ENCODE results near the gene TMCC3. TPM values are rescaled to one million over a fixed set of nuclear protein-coding genes. Genes with fewer than 3 reads are reported as not detected.

Gene TMCC3
- polyA plus RNA-seq, 1 experiment: 0.29 TPM

GRCh38 chr12:94536040-94536965 lies 114.1 kb downstream of the TMCC3 start:
- TF ChIP-seq CTCF (IDR thresholded peaks at IDR 0.05; ENCODE audit: low read depth, low read length): no peak
- POLR2A ChIA-PET: interaction anchor here (0.7 kb wide), 1 partner anchor 446 kb away, joined by 7 read pairs; no protein-coding TSS in a partner anchor

GRCh38 chr12:94535510-94535921 lies 114.8 kb downstream of the TMCC3 start:
- Histone ChIP-seq H3K27ac (ENCODE audit: low read depth, low read length) (no peak overlapping the region), H3K27me3 (ENCODE audit: control insufficient read depth, insufficient read depth, low read length) (peaks cover 11% of the 10 kb centered on the region), H3K4me3 (ENCODE audit: low read depth, low read length) (no peak overlapping the region), H3K9me3 (ENCODE audit: control insufficient read depth, insufficient read depth, low read length) (no peaks in the 10 kb centered on the region)
- no peak for TF ChIP-seq CTCF (IDR thresholded peaks at IDR 0.05; ENCODE audit: low read depth, low read length)
- POLR2A ChIA-PET: no interaction called here
- CTCF ChIA-PET: interaction anchor here (1.2 to 2.0 kb wide), 2 partner anchors 11 to 401 kb away, joined by 6 to 20 read pairs; no protein-coding TSS in a partner anchor
- DNase-seq (ENCODE audit: low read depth, low spot score): no peak

More at GRCh38 chr12:94536040-94536965, 114.1 kb downstream of the TMCC3 start:
- Histone ChIP-seq H3K4me3 (ENCODE audit: low read depth, low read length) (no peak overlapping the region), H3K9me3 (ENCODE audit: control insufficient read depth, insufficient read depth, low read length) (no peaks in the 10 kb centered on the region), H3K27ac (ENCODE audit: low read depth, low read length) (no peak overlapping the region), H3K27me3 (ENCODE audit: control insufficient read depth, insufficient read depth, low read length) (peaks cover 13% of the 10 kb centered on the region)
- no peak for DNase-seq (ENCODE audit: low read depth, low spot score)
- CTCF ChIA-PET: interaction anchor here (0.6 to 2.0 kb wide), 2 partner anchors 402 to 998 kb away, joined by 8 to 20 read pairs; no protein-coding TSS in a partner anchor

GRCh38 chr12:94534774-94535509 lies 115.4 kb downstream of the TMCC3 start:
- POLR2A ChIA-PET: no interaction called here
- H3K4me3 ChIP-seq (ENCODE audit: low read depth, low read length): no peak overlapping the region
- no peak overlapping the region for H3K27ac ChIP-seq (ENCODE audit: low read depth, low read length)
- no peaks in the 10 kb centered on the region for H3K9me3 ChIP-seq (ENCODE audit: control insufficient read depth, insufficient read depth, low read length)
- no peak for DNase-seq (ENCODE audit: low read depth, low spot score)
- no peak for TF ChIP-seq CTCF (IDR thresholded peaks at IDR 0.05; ENCODE audit: low read depth, low read length)
- peaks cover 14% of the 10 kb centered on the region for H3K27me3 ChIP-seq (ENCODE audit: control insufficient read depth, insufficient read depth, low read length)
- CTCF ChIA-PET: interaction anchor here (1.0 to 2.0 kb wide), 7 partner anchors 11 to 401 kb away, joined by 3 to 20 read pairs (median 6); no protein-coding TSS in a partner anchor

- Histone ChIP-seq H3K27me3 (ENCODE audit: control insufficient read depth, insufficient read depth, low read length) (peaks cover 14% of the 10 kb centered on the region), H3K9me3 (ENCODE audit: control insufficient read depth, insufficient read depth, low read length) (no peaks in the 10 kb centered on the region), H3K27ac (ENCODE audit: low read depth, low read length) (no peak overlapping the region), H3K4me3 (ENCODE audit: low read depth, low read length) (no peak overlapping the region)
- ChIA-PET CTCF (interaction anchor here (1.0 to 2.0 kb wide), 7 partner anchors 12 to 400 kb away, joined by 3 to 20 read pairs (median 6); no protein-coding TSS in a partner anchor), POLR2A (no interaction called here)
- no peak for TF ChIP-seq CTCF (IDR thresholded peaks at IDR 0.05; ENCODE audit: low read depth, low read length)
- DNase-seq (ENCODE audit: low read depth, low spot score): no peak
These were observed 116.1 kb downstream of the TMCC3 start for GRCh38 chr12:94534278-94534677.

Data from AG04450 (cell line).